GM23338 (cell line): ENCODE results near the gene C5AR1. TPM values are rescaled to one million over a fixed set of nuclear protein-coding genes. Genes with fewer than 3 reads are reported as not detected.
A peak's percentile ranks its signal among the peaks of the same experiment; 100 is the strongest.
"Not testable (repeated sequence)": the region's sequence is repeated elsewhere in the genome, so short reads cannot be mapped to it uniquely, and the experiment has no call there.

Experiments
- ATAC-seq: fragments of 200-7000 bp; cut with Tn5 transposase; 3 replicates; pipeline ENCODE4 v1.9.1; 2020
- DNase-seq: peaks from one replicate; pipeline ENCODE4 v3.0.0-alpha.2; 2015; ENCODE audit warnings: low spot score
- H2AFZ ChIP-seq: fragments of 200-600 bp; sonication (generic); 2 replicates; pipeline ENCODE4 v1.8.0; 2016; ENCODE audit warnings: antibody characterized with exemption, mild to moderate bottlenecking, moderate library complexity
- H3F3A ChIP-seq: fragments of 200-600 bp; sonication (generic); replicated peaks from 2 replicates; pipeline ENCODE4 v1.8.0; 2017; ENCODE audit warnings: antibody characterized with exemption, mixed run types, low read depth
- H3K27ac ChIP-seq: fragments of 200-600 bp; sonication (generic); 2 replicates; pipeline ENCODE4 v1.6.1; 2016; ENCODE audit warnings: low read depth
- H3K27me3 ChIP-seq: fragments of 200-600 bp; sonication (generic); 2 replicates; pipeline ENCODE4 v1.8.0; 2016; ENCODE audit warnings: mild to moderate bottlenecking, mixed run types, moderate library complexity; ENCODE audit not compliant: insufficient read depth
- H3K36me3 ChIP-seq: fragments of 200-600 bp; sonication (generic); 2 replicates; pipeline ENCODE4 v1.8.0; 2016; ENCODE audit warnings: mild to moderate bottlenecking; ENCODE audit not compliant: insufficient read depth
- H3K4me1 ChIP-seq: fragments of 200-600 bp; sonication (generic); 2 replicates; pipeline ENCODE4 v1.8.0; 2016; ENCODE audit warnings: mild to moderate bottlenecking, moderate library complexity; ENCODE audit not compliant: insufficient read depth
- H3K4me2 ChIP-seq: fragments of 200-600 bp; sonication (generic); 2 replicates; pipeline ENCODE4 v1.7.1; 2017; ENCODE audit warnings: mixed run types
- H3K4me3 ChIP-seq: fragments of 200-600 bp; sonication (generic); 2 replicates; pipeline ENCODE4 v1.6.1; 2016; ENCODE audit warnings: mixed run types
- H3K79me2 ChIP-seq: fragments of 200-600 bp; sonication (generic); replicated peaks from 2 replicates; pipeline ENCODE4 v1.8.0; 2017; ENCODE audit warnings: mild to moderate bottlenecking; ENCODE audit not compliant: insufficient read depth
- H3K9me2 ChIP-seq: fragments of 200-600 bp; sonication (generic); 2 replicates; pipeline ENCODE4 v1.8.0; 2017; ENCODE audit not compliant: insufficient read depth
- H4K20me1 ChIP-seq: fragments of 200-600 bp; sonication (generic); replicated peaks from 2 replicates; pipeline ENCODE4 v1.8.0; 2017; ENCODE audit warnings: mild to moderate bottlenecking; ENCODE audit not compliant: insufficient read depth
- H3K27ac Mint-ChIP-seq: 2 replicates; pipeline ENCODE4 v1.8.0; 2020; ENCODE audit warnings: inconsistent platforms, mild to moderate bottlenecking, moderate library complexity, mixed read lengths
- H3K27me3 Mint-ChIP-seq: 3 replicates; pipeline ENCODE4 v1.8.0; 2022; ENCODE audit warnings: low read depth, mild to moderate bottlenecking, moderate library complexity, mixed read lengths, inconsistent platforms; ENCODE audit not compliant: insufficient read depth, poor library complexity
- H3K36me3 Mint-ChIP-seq: 3 replicates; pipeline ENCODE4 v1.8.0; 2021; ENCODE audit warnings: low read depth, mild to moderate bottlenecking, inconsistent platforms, moderate library complexity, mixed read lengths
- H3K4me1 Mint-ChIP-seq: 3 replicates; pipeline ENCODE4 v1.8.0; 2020; ENCODE audit warnings: mild to moderate bottlenecking, inconsistent platforms, mixed read lengths
- H3K4me3 Mint-ChIP-seq: 3 replicates; pipeline ENCODE4 v1.8.0; 2021; ENCODE audit warnings: moderate library complexity, mild to moderate bottlenecking, inconsistent platforms, mixed read lengths
- H3K9me3 Mint-ChIP-seq: 3 replicates; pipeline ENCODE4 v1.8.0; 2020; ENCODE audit warnings: moderate library complexity, mild to moderate bottlenecking, inconsistent platforms, mixed read lengths
- CREB1 ChIP-seq: fragments of 250-450 bp; sonication (Bioruptor Pico); IDR thresholded peaks from 2 replicates; pipeline ENCODE4 v1.5.0; 2020; ENCODE audit warnings: low read depth, mild to moderate bottlenecking, moderate library complexity
- POLR2AphosphoS5 ChIP-seq: IDR thresholded peaks from 2 replicates; pipeline ENCODE4 v1.6.1; 2016; ENCODE audit warnings: antibody characterized with exemption, low read depth
- ZNF331 ChIP-seq: fragments of 250-450 bp; sonication (Bioruptor Pico); IDR thresholded peaks from 2 replicates; pipeline ENCODE4 v1.5.0; 2020; ENCODE audit warnings: low read depth, mild to moderate bottlenecking, moderate library complexity
- polyA plus RNA-seq: library from polyadenylated mRNA; unstranded; fragments of >200 nt; fragmentation: Nextera tagmentation; extraction: Ambion mirVana; gene quantifications from 2 replicates; pipeline ENCODE4 v1.2.1, GENCODE V29; 2016
- total RNA-seq: library from RNA; depleted of rRNA; stranded (reverse); fragments of >200 nt; shearing (Covaris generic); gene quantifications from 2 replicates; pipeline ENCODE4 v1.2.3, GENCODE V29; 2014
- TF ChIP-seq, protein P1 (sequence below), 2 experiments: fragments of 200-600 bp in 1 of 2; sonication (generic) in 1 of 2; conservative IDR thresholded peaks; 2 replicates each; pipeline versions ENCODE4 v1.5.1 to v1.6.1; 2016 to 2017; ENCODE audit warnings: antibody characterized with exemption in 2 of 2, low read depth in 2 of 2, mild to moderate bottlenecking in 2 of 2, moderate library complexity in 1 of 2
- TF ChIP-seq, protein P2 (sequence below): IDR thresholded peaks from 2 replicates; pipeline ENCODE4 v1.6.1; 2016; ENCODE audit warnings: antibody characterized with exemption
- TF ChIP-seq, protein P3 (sequence below): IDR thresholded peaks from one replicate; pipeline ENCODE4 v1.6.1; 2018; ENCODE audit warnings: antibody characterized with exemption; ENCODE audit not compliant: unreplicated experiment

C5AR1 gene
- total and polyA plus RNA-seq, 2 experiments from 2014 or later: 0.08 TPM; not detected in 1

DNA sequence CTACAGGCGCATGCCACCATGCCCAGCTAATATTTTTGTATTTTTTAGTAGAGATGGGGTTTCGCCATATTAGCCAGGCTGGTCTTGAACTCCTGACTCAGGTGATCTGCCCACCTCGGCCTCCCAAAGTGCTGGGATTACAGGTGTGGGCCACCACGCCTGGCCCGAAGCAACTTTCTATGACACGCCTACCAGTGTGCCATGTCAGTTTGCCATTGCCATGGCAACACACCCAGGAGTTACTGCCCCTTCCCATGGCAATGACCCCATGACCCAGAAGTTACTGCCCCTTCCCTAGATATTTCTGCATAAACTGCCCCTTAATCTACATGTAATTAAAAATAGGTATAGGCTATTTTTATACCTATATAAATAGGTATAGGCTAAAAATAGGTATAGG, 36.4 kb downstream of the C5AR1 start:
- Mint-ChIP-seq H3K36me3 (peaks cover 19% of the 10 kb centered on the region), H3K9me3 (peaks cover 25% of the 10 kb centered on the region; the same call in 2 of the 3 replicates), H3K27me3 (peaks cover 19% of the 10 kb centered on the region), H3K4me1 (peaks cover 18% of the 10 kb centered on the region)
- H3K27ac Mint-ChIP-seq, H4K20me1 ChIP-seq, H3K36me3 ChIP-seq, H3K27ac ChIP-seq, H3K27me3 ChIP-seq, ATAC-seq, H3F3A ChIP-seq, DNase-seq, H3K4me3 ChIP-seq, H2AFZ ChIP-seq, H3K4me2 ChIP-seq, H3K4me3 Mint-ChIP-seq, H3K9me2 ChIP-seq: not testable (repeated sequence)
- H3K4me1 ChIP-seq: peaks cover 16% of the 10 kb centered on the region
- peaks cover 17% of the 10 kb centered on the region for H3K79me2 ChIP-seq

DNA sequence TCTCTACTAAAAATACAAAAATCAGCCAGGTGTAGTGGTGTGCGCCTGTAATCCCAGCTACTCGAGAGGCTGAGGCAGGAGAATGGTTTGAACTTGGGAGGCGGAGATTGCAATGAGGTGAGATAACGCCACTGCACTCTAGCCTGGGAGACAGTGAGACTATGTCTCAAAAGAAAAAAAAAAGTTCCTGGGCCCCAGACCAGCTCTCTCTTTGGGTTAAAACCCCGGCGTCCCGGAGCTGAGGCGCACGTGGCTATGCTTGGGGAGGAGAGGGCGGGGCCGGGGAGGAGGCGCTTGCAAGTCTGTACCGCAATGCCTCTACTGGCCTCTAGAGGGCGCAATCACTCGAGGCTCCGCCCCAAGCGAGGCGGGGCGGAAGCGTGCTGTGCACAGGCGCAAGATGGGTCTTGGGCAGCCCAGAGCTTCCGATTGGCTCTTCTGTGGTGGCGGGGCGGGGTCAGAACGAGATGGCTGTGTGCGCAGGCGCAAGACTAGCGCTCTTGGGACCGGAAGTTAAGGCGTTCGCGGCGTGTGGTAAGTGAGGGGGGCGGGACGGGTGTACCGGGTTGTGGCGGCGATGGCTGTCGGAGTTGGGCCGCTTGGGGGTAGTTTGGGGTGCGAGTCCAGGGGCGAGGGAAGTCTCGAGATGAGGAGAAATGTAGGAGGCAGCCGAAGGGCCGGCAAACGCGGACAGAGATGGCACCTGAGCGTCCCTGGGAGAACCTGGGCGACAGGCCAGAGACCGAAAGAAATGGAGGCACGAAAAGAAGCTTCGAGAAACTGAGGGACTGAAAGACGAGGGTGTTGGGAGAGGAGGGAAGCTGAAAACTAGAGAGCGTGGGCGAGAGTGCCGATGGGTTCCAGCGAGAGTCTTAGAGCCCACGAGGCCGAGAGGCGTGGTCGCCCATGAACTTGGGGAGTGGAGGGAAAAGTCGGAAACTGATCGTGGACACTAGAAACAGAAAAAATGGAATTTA, 39.4 kb downstream of the C5AR1 start, which contains the start of gene DHX34:
TSS of gene DHX34 (plus strand) at position 497 of the 977 bp plus-strand sequence. CDS start 3,716 bp downstream, outside the sequence.
- TF ChIP-seq, protein P1, sequence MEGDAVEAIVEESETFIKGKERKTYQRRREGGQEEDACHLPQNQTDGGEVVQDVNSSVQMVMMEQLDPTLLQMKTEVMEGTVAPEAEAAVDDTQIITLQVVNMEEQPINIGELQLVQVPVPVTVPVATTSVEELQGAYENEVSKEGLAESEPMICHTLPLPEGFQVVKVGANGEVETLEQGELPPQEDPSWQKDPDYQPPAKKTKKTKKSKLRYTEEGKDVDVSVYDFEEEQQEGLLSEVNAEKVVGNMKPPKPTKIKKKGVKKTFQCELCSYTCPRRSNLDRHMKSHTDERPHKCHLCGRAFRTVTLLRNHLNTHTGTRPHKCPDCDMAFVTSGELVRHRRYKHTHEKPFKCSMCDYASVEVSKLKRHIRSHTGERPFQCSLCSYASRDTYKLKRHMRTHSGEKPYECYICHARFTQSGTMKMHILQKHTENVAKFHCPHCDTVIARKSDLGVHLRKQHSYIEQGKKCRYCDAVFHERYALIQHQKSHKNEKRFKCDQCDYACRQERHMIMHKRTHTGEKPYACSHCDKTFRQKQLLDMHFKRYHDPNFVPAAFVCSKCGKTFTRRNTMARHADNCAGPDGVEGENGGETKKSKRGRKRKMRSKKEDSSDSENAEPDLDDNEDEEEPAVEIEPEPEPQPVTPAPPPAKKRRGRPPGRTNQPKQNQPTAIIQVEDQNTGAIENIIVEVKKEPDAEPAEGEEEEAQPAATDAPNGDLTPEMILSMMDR (conservative IDR thresholded peaks at IDR 0.05; ENCODE audit: low read depth in 2 of 2): peak; percentile 94 to 97
- peak; percentile 93 for TF ChIP-seq POLR2AphosphoS5
- TF ChIP-seq, protein P2, sequence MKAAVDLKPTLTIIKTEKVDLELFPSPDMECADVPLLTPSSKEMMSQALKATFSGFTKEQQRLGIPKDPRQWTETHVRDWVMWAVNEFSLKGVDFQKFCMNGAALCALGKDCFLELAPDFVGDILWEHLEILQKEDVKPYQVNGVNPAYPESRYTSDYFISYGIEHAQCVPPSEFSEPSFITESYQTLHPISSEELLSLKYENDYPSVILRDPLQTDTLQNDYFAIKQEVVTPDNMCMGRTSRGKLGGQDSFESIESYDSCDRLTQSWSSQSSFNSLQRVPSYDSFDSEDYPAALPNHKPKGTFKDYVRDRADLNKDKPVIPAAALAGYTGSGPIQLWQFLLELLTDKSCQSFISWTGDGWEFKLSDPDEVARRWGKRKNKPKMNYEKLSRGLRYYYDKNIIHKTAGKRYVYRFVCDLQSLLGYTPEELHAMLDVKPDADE: 0 out of 2 replicates have a peak, but pooled peaks have one; percentile 32
- no peak for TF ChIP-seq ZNF331
- TF ChIP-seq, protein P3, sequence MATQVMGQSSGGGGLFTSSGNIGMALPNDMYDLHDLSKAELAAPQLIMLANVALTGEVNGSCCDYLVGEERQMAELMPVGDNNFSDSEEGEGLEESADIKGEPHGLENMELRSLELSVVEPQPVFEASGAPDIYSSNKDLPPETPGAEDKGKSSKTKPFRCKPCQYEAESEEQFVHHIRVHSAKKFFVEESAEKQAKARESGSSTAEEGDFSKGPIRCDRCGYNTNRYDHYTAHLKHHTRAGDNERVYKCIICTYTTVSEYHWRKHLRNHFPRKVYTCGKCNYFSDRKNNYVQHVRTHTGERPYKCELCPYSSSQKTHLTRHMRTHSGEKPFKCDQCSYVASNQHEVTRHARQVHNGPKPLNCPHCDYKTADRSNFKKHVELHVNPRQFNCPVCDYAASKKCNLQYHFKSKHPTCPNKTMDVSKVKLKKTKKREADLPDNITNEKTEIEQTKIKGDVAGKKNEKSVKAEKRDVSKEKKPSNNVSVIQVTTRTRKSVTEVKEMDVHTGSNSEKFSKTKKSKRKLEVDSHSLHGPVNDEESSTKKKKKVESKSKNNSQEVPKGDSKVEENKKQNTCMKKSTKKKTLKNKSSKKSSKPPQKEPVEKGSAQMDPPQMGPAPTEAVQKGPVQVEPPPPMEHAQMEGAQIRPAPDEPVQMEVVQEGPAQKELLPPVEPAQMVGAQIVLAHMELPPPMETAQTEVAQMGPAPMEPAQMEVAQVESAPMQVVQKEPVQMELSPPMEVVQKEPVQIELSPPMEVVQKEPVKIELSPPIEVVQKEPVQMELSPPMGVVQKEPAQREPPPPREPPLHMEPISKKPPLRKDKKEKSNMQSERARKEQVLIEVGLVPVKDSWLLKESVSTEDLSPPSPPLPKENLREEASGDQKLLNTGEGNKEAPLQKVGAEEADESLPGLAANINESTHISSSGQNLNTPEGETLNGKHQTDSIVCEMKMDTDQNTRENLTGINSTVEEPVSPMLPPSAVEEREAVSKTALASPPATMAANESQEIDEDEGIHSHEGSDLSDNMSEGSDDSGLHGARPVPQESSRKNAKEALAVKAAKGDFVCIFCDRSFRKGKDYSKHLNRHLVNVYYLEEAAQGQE: no peak
- no peak for TF ChIP-seq CREB1

More for the DNA sequence above, 39.4 kb downstream of the C5AR1 start, which contains the start of gene DHX34:
- Histone ChIP-seq H3K4me1 (peaks cover 16% of the 10 kb centered on the region), H3K79me2 (peaks cover 48% of the 10 kb centered on the region), H3K27ac (no peak within 1 kb of the TSS), H3K4me2 (peak within 1 kb of the TSS; percentile 88), H3F3A (peaks cover 7% of the 10 kb centered on the region; the same call in 1 of the 2 replicates), H3K27me3 (peaks cover 3% of the 10 kb centered on the region; the same call in 1 of the 2 replicates), H3K36me3 (peaks cover 8% of the 10 kb centered on the region), H4K20me1 (peaks cover 2% of the 10 kb centered on the region; the same call in 1 of the 2 replicates), H2AFZ (peak within 1 kb of the TSS; percentile 85), H3K4me3 (peak within 1 kb of the TSS; percentile 78), H3K9me2 (no peaks in the 10 kb centered on the region)
- DNase-seq (peak; percentile 99), ATAC-seq (peak; percentile 93)
- H3K4me3 Mint-ChIP-seq: peak within 1 kb of the TSS; percentile 92
- H3K27ac Mint-ChIP-seq: peak within 1 kb of the TSS; percentile 88
- peaks cover 28% of the 10 kb centered on the region for H3K4me1 Mint-ChIP-seq
- H3K9me3 Mint-ChIP-seq: peaks cover 16% of the 10 kb centered on the region; the same call in 2 of the 3 replicates
- H3K36me3 Mint-ChIP-seq: peaks cover 49% of the 10 kb centered on the region
- H3K27me3 Mint-ChIP-seq: peaks cover 15% of the 10 kb centered on the region
